ENCODE results near the gene ARL16.

ARL16 gene

DNA sequence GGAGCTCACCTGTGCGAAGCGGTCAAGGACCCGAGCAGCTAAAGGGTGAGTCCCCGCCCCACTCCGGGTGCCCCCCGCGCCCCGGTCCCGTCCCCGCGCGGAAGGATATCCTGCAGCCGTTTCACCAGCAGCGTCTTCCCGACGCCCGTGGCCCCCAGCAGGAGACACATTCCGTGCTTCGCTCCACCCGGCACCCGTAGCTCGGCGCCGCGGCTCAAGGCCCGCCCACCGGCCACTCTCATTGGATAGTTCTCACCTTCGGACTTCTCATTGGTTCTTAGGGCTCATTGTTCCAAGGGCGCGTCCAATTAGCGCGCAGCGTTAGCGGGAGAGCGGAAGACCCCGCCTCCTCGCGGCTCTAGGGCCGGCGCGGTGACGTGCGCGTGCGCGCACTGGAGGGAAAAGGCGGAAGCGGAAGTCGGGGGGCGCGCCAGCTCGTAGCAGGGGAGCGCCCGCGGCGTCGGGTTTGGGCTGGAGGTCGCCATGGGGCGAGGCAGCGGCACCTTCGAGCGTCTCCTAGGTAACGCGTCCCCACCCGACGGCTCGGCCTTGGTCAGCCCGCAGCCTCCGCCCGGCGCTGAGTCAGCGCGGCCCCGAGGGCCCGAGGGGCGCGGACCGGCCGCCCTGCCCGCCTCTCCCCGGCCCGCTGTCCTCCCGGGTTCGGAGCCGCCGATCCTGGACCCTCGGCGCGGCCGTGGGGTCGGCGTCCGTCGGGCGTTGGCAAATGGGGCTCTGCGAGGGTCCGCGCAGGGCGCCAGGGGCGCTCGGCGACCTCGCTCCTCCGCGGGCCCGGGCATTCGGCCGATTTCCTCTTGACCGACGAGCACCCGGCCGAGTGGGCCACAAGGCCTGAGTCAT is at the start of gene ARL16, which contains the start of gene HGS:
ARL16 (minus strand) TSS at position 214 of the 858 bp plus-strand sequence; CDS start at position 170, 44 bp downstream.
HGS (plus strand) TSS at position 428 of the 858 bp plus-strand sequence; CDS start at position 484, 56 bp downstream.
- DNase-seq (ENCODE audit: low read depth), result peak; percentile 99

DNA sequence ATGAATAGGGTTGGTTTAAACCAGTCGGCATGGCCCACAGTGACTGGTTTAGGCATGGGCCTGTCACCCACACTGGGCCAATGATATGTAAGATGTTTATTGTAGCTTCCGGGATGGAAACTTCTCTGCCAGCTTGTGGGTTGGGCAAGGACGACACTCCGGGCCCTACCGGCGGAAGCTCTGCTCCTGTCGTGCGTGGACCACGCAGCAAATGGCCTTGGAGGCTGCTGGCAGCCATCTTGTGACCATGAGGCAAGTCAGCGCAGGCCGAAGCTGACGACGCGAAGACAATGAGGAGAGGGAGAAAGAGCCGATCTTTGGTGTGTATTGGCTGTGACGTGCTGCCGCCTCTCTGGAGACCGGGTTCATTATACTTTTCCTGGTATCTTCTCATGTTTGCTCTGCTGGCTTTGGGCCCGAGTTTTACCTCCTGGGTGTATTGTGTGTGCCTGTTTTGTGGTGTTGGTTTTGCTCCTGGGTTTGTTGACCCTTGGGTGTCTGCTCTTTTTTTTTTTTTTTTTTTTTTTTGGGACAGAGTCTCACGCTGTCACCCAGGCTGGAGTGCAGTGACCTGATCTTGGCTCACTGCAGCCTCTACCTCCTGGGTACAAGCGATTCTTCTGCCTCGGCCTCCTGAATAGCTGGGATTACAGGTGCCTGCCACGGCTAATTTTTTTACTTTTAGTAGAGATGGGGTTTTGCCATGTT is 43.9 kb upstream of the ARL16 start:
- no peak for DNase-seq (ENCODE audit: low read depth)

DNA sequence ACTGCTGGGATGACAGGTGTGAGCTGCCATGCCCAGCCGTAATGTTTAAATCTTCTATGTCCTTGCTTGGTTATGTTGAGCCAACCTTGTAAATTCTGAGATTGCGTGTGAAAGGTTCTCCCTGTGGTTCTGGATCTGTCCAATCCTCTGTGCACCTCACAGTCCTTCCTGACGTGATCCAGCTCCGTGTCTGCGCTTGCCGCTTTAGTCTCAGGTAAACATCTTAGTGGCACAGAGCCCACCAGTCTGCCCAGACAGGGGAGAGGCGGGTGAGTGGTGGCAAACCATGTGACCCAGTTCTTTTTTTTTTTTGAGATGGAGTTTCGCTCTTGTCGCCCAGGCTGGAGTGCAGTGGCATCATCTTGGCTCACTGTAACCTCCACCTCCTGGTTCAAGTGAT is 42.4 kb upstream of the ARL16 start:
- no peak for DNase-seq (ENCODE audit: low read depth)

DNA sequence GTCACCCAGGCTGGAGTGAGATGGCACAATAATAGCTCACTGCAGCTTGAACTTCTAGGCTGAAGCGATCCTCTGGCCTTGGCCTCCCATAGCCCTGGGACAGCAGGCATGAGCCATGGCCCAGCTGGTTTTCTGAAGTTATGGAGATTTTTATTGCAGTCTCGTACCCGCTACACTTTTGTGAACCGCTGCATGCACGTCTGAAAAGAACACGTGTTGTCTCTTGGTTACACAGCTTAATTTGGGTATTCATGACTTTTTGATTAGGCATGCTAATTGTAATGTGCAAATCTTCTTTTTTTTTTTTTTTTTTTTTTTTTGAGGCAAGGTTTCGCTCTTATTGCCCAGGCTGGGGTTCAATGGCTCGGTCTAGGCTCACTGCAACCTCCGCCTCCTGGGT is 41.8 kb upstream of the ARL16 start:
- no peak for DNase-seq (ENCODE audit: low read depth)

DNA sequence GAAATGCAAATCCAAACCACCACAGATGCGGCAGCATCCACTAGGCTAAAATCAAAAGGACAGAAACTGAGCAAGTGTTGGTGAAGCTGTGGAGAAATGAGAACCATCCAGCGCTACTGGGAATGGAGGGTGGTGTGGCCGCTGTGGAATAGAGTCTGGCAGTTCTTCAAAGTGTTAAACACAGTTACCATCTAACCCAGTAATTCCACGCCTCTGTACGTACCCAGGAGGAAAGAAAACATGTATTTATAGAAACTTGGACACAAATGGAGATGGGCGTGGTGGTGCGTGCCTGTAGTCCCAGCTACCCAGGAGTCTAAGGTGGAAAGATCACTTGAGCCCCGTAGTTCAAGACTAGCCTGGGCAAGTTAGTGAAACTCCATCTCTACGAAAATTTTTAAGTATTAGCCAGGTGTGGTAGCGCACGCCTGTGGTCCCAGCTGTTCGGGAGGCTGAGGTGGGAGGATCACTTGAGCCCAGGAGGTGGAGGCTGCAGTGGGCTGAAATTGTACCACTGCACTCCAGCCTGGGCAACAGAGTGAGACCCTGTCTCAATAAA is 40.1 kb upstream of the ARL16 start:
- DNase-seq (ENCODE audit: low read depth), result no peak

DNA sequence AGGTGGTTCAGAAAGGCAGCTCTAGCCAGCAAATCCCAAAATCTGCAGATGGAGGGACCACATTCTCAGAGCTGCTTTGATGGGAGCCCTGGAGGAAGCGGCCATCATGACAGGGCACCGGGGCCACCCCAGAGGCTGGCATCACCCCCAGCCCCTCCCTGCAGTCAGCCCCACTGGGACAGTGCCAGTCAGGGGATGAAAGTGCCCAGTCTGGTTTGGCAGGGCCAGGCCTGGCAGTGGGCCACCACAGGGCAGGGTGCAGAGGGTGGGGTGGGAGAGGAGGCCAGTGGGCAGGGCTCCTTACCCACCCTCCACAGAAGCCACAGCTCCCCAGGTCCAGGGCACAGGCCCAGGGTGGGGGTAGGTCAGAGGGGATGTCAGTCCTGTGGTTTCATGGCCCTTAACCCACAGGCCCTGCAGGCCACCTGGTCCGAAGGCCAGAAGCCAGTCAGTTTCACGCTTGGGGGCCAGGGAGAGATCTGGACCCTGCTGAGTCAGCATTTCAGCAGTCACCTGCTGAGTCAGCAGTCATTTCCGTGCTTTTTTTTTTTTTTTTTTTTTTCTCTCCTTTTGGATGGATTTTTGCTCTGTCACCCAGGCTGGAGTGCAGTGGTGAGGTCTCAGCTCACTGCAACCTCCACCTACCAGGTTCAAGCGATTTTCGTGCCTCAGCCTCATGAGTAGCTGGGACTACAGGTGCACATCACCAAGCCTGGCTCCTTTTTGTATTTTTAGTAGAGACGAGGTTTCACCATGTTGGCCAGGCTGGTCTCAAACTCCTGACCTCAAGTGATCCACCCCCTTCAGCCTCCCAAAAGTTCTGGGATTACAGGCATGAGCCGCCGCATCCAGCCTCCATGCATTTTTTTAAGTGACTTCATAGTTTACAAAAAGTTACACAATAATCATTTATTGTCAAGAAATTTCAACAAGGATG is 38.9 kb upstream of the ARL16 start:
- DNase-seq (ENCODE audit: low read depth), result no peak

DNA sequence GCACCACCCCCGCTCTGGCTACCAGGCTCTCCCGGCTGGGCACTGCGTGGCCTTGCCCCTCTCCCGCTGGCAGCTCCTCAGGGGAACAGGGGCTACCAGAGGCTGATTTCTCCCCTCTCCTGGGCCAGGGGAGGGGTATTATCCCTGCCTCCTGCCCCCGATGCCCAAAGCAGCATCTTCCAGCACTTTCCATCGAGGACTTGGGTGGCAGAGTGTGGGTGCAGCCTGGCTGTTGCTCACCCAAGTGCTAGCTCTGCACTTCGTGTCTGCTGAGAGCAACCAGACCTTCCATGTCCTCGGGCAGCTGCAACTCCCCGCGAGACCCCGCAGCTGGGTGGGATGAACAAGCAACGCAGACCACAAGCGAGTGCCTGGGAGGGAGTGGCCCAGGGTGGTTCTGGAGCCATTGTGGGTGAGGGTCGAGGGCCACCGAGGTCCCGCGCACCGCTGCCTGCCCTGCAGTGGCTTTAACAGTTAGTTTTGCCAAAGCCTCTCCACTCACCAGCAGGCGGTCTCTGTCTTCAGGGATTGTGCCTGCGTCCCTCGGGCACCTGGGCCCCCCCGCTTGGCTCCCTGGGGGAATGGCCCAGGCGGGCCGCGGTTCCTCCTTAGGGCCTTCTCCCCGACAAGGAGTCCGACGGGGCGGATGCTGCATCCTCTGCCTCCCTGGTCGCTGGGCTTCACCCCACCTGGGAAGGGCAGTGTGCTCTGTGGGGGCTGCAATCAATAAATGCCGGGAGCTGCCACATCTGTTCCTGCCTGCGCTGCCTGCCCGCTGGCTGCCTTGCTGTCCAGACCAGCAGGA is 36.9 kb upstream of the ARL16 start:
- DNase-seq (ENCODE audit: low read depth), result no peak

DNA sequence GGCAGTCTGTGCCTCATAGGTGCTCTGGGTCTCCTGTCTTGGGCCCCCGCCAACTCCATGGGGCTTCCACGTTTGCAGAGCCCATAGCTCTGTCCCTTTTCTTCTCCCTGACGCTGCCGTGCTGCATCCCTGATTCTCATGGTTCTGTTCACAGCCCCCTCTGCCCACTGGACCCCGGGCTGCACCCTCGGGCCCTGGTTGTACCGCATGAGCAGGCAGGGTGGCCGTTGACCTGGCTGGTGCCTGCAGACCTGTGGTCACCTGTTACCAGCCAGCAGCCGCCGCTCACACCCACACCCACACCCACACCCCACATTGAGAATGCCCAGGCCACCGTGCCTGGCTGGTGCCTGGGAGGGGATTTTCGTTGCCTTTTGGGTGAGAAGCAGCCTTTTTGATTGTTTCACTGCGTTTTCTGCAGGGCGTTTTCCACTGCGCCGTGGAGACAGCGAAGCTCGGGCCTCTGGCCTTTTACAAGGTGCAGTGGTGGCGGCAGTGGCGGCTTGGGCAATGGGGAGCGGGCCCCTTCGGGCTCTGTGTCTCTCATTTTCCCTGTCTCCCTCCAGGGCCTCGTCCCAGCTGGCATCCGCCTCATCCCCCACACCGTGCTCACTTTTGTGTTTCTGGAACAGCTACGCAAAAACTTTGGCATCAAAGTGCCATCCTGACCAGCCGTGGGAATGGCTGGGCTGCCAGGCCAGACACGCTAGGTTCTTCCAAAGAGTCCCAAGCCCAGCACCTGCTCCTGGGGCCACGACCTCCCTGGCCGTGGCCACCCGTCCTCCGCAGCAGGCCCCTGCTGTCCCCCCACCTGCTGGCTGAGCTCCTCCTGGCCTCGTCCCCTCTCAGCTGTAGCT is 36.0 kb upstream of the ARL16 start:
- DNase-seq (ENCODE audit: low read depth), result no peak

DNA sequence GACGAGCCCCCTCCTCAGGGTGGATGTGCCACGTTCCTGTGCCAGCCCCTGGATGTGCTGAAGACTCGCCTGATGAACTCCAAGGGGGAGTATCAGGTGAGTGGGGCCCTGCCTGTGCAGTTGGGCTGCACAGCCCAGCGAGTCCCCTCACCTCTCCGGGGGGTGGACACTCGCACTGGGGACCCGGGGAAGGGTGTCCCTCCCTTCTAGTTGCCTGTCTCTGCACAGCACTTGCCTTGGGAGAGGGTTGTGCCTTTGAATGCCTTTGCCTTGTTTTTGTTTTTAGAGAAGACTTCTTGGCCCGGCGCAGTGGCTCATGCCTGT is 34.1 kb upstream of the ARL16 start:
- no peak for DNase-seq (ENCODE audit: low read depth)

- DNase-seq (ENCODE audit: low read depth), result no peak
These were observed 33.6 kb upstream of the ARL16 start for GRCh38 chr17:81717049-81717765.

GRCh38 chr17:81716674-81716996 is 33.0 kb upstream of the ARL16 start:
- DNase-seq (ENCODE audit: low read depth), result no peak

DNA sequence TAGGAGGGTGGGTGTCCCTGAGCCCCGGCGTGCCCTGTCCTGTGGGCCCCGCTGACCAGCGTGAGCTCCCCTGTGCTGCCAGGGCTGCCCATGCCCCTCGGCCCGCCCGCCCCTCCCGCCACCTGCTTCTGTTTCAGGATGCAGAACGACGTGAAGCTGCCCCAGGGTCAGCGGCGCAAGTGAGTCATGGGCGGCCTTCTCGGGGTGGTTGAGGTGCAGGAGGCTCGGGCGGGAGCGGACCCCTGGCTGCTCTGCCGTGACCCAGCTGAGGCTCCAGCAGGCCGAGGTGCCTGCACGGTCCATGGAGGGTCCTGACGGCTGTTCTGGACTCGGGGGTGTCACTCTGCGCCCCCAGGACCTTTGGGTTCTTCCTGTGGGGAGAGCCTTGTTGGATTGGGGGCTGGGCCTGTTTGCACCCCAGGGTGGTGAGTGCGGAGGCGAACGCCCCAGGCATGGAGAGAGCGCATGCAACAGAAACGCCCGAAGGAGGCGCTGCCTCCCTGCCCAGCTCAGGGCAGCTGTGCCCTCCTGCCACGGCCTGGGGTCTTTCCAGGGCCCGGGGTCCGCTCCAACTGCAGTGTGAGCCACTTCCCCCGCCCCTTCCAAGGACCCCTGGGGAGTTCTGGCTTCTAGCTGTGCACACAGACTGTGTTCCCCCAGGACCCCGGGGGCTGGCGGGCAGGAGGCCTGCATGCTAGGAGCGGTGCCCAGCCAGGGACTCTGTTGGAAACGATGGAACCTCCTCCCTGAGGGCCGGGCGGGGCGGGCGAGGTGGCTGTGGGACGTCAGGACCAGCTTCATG is 32.5 kb upstream of the ARL16 start:
- DNase-seq (ENCODE audit: low read depth), result no peak

- no peak for DNase-seq (ENCODE audit: low read depth)
These were observed 31.7 kb upstream of the ARL16 start for GRCh38 chr17:81715107-81715871.

GRCh38 chr17:81714412-81715106 is 31.0 kb upstream of the ARL16 start:
- DNase-seq (ENCODE audit: low read depth), result no peak

DNA sequence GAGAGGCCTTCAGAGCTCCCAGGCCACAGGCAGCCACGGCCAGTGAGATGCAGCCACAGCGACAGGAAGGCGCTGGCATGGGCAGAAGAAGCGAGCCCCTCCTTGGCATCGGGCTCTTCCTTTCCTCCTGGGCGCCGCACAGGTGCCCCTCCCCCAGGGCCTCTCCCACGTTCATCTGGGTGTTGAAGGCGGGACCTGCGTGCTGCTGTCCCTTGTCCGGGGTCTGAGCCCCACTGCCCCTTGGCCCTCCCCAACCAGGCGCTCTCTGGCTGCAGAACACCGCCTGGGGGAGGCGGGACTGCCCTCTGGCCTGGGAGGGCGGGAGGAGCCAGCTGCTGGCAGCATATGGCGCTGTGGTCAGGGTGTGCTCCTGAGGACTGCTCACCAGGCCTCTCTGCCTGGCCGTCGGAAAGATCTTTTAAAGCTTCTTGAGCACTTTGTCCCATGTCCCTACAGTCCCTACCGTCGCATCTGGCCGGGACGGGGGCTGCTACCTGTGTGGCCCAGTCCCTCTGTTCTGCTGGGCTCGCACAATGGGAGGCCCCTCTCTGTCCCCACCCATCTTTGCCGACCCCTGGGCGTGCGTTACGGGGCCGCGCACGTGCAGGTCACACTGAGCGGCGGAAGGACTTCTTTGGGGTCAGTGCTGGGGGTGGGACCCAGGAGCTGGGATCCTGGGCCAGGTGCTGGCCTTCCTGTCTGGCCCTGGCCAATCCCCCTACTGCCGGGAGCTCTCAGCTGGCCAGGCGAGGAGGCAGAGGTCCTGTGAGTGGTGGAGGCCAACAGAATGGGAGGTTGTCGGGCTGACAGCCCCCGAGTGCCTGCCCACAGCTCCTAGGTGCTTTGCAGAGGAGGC is 30.2 kb upstream of the ARL16 start:
- no peak for DNase-seq (ENCODE audit: low read depth)

DNA sequence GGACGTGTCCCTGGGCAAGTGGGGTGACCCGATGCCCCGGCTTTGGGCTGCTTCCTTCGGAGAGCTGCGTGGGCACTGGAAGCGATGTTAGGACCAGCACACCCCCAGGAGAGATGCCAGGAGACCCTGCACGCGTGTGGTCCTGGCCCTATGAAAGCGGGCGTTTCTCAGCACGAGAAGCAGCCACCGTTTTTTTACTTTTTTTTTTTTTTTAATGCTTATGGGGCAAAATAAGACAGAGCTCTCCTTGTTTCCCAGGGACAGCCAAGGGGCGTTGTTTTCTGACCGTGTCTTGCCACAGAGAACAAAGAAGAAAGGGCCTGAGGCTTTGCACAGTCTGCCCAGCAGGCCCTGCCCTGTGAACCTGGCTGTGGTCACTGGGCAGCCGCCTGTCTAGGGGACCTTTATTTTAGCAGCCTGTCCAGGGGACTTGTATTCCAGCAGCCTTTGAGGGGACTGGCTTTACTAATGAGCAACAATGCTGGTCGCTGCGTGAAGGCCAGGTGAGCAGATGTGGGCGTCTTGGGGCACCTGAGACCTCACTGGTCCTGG is 29.5 kb upstream of the ARL16 start:
- DNase-seq (ENCODE audit: low read depth), result no peak
